Measurements from ENCODE around the gene SIX2.

SIX2 gene

GRCh38 chr2:44965684-44966083 lies 43.6 kb downstream of the SIX2 start:
- no peak for DNase-seq (ENCODE audit: low spot score)

- no peak for DNase-seq (ENCODE audit: low spot score)
These were observed 44.5 kb downstream of the SIX2 start for GRCh38 chr2:44964752-44965236.

GRCh38 chr2:44962176-44962695 lies 47.0 kb downstream of the SIX2 start:
- DNase-seq (ENCODE audit: low spot score) = no peak

GRCh38 chr2:44960871-44961270 lies 48.4 kb downstream of the SIX2 start:
- no peak for DNase-seq (ENCODE audit: low spot score)

GRCh38 chr2:44959855-44960254 lies 49.4 kb downstream of the SIX2 start:
- no peak for DNase-seq (ENCODE audit: low spot score)

GRCh38 chr2:44957656-44958327 lies 51.5 kb downstream of the SIX2 start:
- no peak for DNase-seq (ENCODE audit: low spot score)

GRCh38 chr2:44956843-44957242 lies 52.4 kb downstream of the SIX2 start:
- no peak for DNase-seq (ENCODE audit: low spot score)

GRCh38 chr2:44955593-44956392 lies 53.5 kb downstream of the SIX2 start:
- DNase-seq (ENCODE audit: low spot score) = peak; percentile 70

Measured in HuH-7 (cell line).